ENCODE results near the gene NCBP2L.

DNA sequence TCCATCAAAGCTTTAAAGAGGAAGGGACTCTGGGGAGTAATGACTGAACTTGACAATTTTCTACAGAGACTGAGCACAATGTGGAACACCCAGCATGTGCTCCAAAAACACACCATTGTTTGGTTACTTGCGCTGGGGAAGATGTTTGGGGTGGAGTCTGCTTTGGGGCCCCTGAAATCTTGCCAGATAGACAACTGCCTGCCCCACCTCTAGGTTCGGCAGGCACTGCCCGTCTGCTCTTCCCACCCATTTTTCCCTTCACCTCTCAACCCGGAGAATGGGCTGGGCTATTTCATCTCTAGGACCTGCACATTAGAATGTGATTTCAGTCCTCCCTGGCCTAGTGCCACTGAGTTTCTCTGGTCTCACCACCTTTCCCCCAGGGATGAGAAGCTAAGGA lies 43.8 kb upstream of the NCBP2L start:
- TF ChIP-seq CTCF (IDR thresholded peaks at IDR 0.05) (no peak), POLR2A (IDR thresholded peaks at IDR 0.05) (no peak)

Data from testis (tissue), 2 donors.